CD4-positive, alpha-beta T cell treated with Interleukin-6 for 4 hours (primary cell): Measurements from ENCODE around the gene SLC7A5.
A peak's percentile ranks its signal among the peaks of the same experiment; 100 is the strongest.
"Not testable (repeated sequence)": the region's sequence is repeated elsewhere in the genome, so short reads cannot be mapped to it uniquely, and the experiment has no call there.

ENCODE experiments used
- DNase-seq: peaks from one replicate; pipeline ENCODE4 v3.0.0-alpha.2; 2020; ENCODE audit warnings: mixed read lengths

Gene SLC7A5

GRCh38 chr16:87860553-87861299 is 8.6 kb downstream of the SLC7A5 start:
- DNase-seq, result no peak

GRCh38 chr16:87858151-87858993 is 10.9 kb downstream of the SLC7A5 start:
- DNase-seq, result not testable (repeated sequence)

GRCh38 chr16:87856791-87857228 is 12.5 kb downstream of the SLC7A5 start:
- DNase-seq, result no peak

GRCh38 chr16:87855852-87856715 is 13.2 kb downstream of the SLC7A5 start:
- peak; percentile 48 for DNase-seq

GRCh38 chr16:87854907-87855683 is 14.2 kb downstream of the SLC7A5 start:
- DNase-seq, result no peak

GRCh38 chr16:87854053-87854906 is 15.0 kb downstream of the SLC7A5 start:
- DNase-seq, result no peak

GRCh38 chr16:87853411-87854052 is 15.8 kb downstream of the SLC7A5 start:
- DNase-seq, result peak; percentile 96

- no peak for DNase-seq
Measured at GRCh38 chr16:87851601-87852000, 17.7 kb downstream of the SLC7A5 start.

- DNase-seq, result no peak
Measured at GRCh38 chr16:87851141-87851587, 18.1 kb downstream of the SLC7A5 start.

GRCh38 chr16:87850009-87851006 is 19.0 kb downstream of the SLC7A5 start:
- DNase-seq, result peak; percentile 81

- DNase-seq, result no peak
Measured at GRCh38 chr16:87849419-87850008, 19.8 kb downstream of the SLC7A5 start.

- DNase-seq, result no peak
Measured at GRCh38 chr16:87848676-87849345, 20.5 kb downstream of the SLC7A5 start.

- no peak for DNase-seq
Measured at GRCh38 chr16:87847785-87848675, 21.3 kb downstream of the SLC7A5 start.

- no peak for DNase-seq
Measured at GRCh38 chr16:87847467-87847784, 21.9 kb downstream of the SLC7A5 start.

- DNase-seq, result no peak
Measured at GRCh38 chr16:87846705-87847466, 22.4 kb downstream of the SLC7A5 start.

- DNase-seq, result no peak
Measured at GRCh38 chr16:87845807-87846619, 23.3 kb downstream of the SLC7A5 start.
